Measurements from ENCODE around the gene ARHGEF1.

- TF ChIP-seq CTCF (conservative IDR thresholded peaks at IDR 0.05 in 1 of 2, IDR thresholded peaks at IDR 0.05 in 1 of 2; ENCODE audit: extremely low read depth in 1 of 2, insufficient read depth in 1 of 2, low read depth in 1 of 2, low read length in 2 of 2), result no peak
- no peak for TF ChIP-seq EZH2 (IDR thresholded peaks at IDR 0.05; ENCODE audit: borderline replicate concordance, low read length)
Observed at GRCh38 chr19:41924151-41925145, 41.5 kb downstream of the ARHGEF1 start.
